ENCODE data around the gene SLC45A3.
A peak's percentile ranks its signal among the peaks of the same experiment; 100 is the strongest.

SLC45A3 gene

GRCh38 chr1:205700865-205701401 lies 20.6 kb upstream of the SLC45A3 start:
- DNase-seq, result peak; percentile 89 to 91

- DNase-seq, result no peak
Measured at GRCh38 chr1:205699416-205699815, 19.1 kb upstream of the SLC45A3 start.

GRCh38 chr1:205698921-205699320 lies 18.6 kb upstream of the SLC45A3 start:
- DNase-seq, result no peak

DNA sequence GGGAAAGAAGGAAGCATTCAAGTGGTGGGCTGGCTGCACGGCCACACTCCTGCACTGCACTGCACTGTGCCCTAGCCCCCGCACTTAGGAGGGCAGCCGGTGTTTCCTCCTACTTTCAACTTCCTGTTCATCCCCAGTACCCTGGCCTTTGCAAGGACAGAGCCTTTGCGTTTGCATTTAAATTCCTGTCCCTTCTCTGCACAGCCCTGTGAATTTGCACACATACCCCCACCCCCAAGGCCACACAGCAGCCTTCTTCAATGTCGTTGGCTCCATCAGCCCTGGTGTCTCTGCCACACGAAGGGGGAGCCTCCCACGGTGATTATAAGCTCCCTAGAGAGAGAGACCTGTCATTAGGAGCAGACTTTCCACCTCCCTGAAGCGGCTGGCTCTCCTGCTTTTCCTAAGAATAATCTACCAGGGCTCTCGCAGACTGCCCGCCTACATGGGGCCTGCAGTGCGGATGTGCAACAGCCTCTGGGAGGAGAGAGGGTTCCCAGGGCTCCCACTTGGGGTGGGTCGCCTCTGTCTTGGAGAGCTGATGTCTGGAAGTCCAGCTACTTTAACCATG lies 13.2 kb upstream of the SLC45A3 start:
- DNase-seq, result peak; percentile 83 to 87

GRCh38 chr1:205692423-205692822 lies 12.1 kb upstream of the SLC45A3 start:
- DNase-seq, result peak; percentile 43 to 64

GRCh38 chr1:205690122-205690756 lies 9.9 kb upstream of the SLC45A3 start:
- no peak for DNase-seq

DNA sequence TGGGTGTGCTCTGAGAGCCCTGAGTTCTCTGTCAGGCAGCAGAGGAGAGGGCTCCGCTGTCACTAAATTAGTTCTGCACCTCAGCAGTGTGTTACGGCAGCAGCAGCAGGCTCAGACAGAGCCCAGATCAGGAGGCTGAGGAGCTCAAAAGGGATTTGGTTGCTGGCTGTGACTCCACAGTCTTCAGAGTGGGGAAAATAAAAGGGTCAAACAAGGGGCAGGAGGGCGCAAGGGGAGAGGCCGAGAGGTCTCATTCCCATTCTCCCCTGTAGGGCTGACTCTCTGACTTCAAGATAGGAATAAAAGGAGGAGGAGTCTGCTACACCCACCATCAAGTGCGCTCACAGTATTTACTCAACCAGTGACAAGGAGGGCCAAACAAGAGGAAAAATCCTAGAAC lies 9.2 kb upstream of the SLC45A3 start:
- no peak for DNase-seq

- DNase-seq, result no peak
Measured at GRCh38 chr1:205688171-205689080, 8.1 kb upstream of the SLC45A3 start.

DNA sequence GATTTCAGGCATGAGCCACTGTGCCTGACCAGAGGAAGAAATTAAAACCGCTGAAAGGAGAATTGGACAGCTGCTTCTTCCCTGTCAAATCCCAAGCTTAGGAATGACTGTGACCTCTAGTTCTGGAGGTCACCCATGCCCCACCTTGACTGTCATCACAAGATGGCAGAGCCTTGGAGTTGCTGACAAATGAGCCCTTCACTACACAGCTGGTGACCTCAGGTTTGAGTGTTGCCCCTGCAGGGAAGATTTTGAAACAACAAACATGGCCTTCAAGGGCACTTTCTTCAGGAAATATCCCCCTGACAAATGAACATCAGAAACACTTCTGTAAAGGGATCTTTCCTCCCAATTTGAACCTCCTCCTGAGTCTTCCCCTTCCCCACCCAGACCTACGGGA lies 6.9 kb upstream of the SLC45A3 start:
- no peak for DNase-seq

- no peak for DNase-seq
Measured at GRCh38 chr1:205681364-205681763, 1.1 kb upstream of the SLC45A3 start.

DNA sequence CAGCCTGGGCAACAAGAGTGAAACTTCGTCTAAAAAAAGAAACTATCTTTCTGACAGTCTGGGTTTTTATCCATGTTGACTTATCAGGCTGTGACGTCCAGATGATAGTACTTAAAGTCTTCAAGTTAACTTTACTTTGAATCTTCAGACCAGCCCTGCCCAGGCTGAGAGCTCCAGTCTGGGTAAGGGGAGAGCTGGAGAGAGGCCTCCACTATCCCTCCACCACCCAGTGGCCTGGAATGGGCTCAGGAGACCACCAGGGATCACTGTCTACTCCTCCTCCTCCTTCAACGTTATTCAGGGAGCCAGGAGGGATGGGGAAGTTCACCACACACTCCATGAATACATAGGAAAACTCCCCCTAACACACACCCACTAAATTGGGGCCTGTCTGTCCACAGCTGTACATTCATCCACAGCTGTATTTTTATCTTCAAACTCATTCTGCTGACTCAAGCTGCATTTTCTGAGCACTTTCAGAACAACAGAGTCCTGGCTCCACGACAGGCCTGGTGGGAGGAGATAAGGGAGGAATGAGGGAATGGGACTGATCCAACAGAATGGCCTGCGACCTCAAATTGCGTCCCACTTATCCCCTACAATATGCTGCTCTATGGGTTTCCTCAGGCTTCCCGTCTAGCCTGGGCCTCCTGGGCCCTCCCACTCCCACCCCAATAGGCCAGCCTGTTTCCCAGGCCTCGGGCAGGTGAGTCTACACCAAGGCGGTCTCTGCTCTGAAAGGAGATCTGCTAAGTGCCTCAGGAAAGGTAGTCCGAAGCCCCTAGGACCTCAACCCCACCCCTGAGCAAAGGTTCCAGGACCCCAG lies 1.8 kb downstream of the SLC45A3 start:
- DNase-seq, result no peak

DNA sequence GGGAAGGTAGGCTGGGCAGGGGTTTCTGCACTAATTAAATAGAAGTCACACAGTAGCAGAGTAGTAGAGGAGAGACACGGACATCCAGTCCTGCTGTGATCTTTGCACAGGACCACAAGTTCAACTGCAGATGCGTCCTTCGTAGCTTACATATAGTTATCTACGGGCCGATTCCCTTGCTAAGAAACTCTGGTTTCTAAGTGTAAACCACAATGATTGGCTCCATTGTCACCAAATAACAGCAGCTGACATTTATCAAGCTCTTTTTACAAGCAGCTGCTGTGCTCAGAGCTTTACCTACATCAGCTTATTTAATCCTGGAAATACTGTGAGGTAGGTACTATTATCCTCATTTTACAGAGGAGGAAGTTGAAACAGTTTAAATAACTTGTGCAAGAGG lies 3.1 kb downstream of the SLC45A3 start:
- no peak for DNase-seq

- no peak for DNase-seq
Measured at GRCh38 chr1:205676597-205676996, 3.7 kb downstream of the SLC45A3 start.

GRCh38 chr1:205676002-205676401 lies 4.3 kb downstream of the SLC45A3 start:
- no peak for DNase-seq

GRCh38 chr1:205675247-205675646 lies 5.1 kb downstream of the SLC45A3 start:
- no peak for DNase-seq

- no peak for DNase-seq
Measured at GRCh38 chr1:205672970-205673369, 7.3 kb downstream of the SLC45A3 start.

DNA sequence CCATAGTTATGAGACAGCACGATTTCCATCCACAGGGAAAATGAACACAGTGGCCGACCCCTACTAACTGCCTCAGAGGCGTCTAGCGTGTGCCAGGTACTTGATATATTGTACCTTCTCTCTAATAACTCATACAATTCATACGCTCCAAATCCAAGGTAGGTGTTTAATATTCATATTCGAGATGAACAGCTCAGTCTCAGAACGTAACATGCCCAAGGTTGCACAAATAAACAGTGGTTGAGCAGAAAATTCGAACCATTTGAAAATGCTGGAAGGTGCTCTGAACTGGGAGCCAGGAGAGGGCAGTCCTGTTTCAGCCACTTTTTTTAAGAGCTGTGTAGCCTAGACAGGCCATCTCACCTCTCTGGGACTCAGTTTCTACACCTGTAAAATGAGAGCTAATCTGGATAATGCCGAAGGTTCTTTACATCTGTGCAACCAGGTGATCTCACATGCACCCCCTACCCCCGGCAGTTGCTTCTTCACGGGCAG lies 7.9 kb downstream of the SLC45A3 start:
- DNase-seq, result no peak

DNA sequence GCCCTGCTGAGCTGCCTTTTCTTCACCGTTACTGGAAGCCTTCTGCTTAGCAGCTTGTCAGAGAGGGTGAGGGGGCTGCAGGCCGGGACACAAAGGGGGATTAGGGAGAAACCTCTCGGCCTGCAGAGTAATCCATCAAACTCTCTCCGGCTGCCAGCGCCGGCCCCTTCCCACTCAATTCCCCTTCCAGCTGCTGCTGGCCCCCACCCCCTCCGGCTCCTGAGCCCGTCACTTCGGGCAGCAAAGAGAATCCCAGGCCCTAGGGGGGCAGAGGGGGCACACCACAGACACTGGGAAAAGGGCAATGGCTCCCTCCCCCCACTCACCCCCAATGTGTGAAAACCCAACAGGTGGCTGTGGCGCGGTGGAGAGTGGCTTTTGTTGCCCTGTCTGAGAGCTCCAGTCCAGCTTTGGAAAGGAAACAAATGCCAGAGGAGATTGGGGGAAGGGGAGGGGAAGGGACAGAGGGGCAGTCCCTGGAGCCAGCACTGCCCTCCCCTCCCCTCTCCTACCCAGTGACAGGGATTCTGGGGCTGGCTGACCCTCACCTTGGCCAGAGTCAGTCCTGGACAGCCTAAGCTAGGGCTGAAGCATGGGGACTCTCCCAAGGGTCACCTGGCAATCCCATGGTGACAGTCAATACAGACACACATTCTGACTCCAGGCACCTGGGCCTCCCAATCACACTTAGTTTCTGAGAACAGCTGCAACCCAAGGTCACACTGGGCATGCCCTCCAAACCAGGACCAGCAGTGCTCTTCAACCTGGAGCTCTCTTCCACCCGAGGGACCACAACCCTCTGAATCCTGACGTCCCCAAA lies 9.5 kb downstream of the SLC45A3 start:
- DNase-seq, result no peak

- no peak for DNase-seq
Measured at GRCh38 chr1:205670150-205670446, 10.2 kb downstream of the SLC45A3 start.

GRCh38 chr1:205669341-205670149 lies 10.8 kb downstream of the SLC45A3 start:
- DNase-seq, result no peak

- DNase-seq, result no peak
Measured at GRCh38 chr1:205668951-205669340, 11.4 kb downstream of the SLC45A3 start.
